H1 (cell line): ENCODE data around the gene ERO1B.

ENCODE experiments used
- CTCF ChIP-seq, 3 experiments: IDR thresholded peaks; 1 replicate in 2 of 3; 2 replicates in 1 of 3; pipeline versions ENCODE4 v1.5.1 to v1.6.1; 2011; ENCODE audit warnings: low read length in 3 of 3, mild to moderate bottlenecking in 3 of 3, inconsistent platforms in 2 of 3, low read depth in 1 of 3, moderate library complexity in 1 of 3; ENCODE audit not compliant: insufficient read depth in 1 of 3; ENCODE audit errors: control extremely low read depth in 1 of 3
- JUND ChIP-seq: IDR thresholded peaks from 2 replicates; pipeline ENCODE4 v1.6.1; 2011; ENCODE audit warnings: mild to moderate bottlenecking, improper control_type of control experiment, low read length
- NRF1 ChIP-seq: IDR thresholded peaks from 2 replicates; pipeline ENCODE4 v1.6.1; 2011; ENCODE audit warnings: mild to moderate bottlenecking, low read depth, low read length, improper control_type of control experiment
- POLR2A ChIP-seq, 2 experiments: IDR thresholded peaks; 1 replicate in 1 of 2; 2 replicates in 1 of 2; pipeline ENCODE4 v1.6.1; 2011; ENCODE audit warnings: low read depth in 2 of 2, low read length in 2 of 2, mild to moderate bottlenecking in 2 of 2; ENCODE audit errors: control extremely low read depth in 1 of 2
- RXRA ChIP-seq: IDR thresholded peaks from 2 replicates; pipeline ENCODE4 v1.6.1; 2011; ENCODE audit warnings: low read depth, mild to moderate bottlenecking, low read length, moderate library complexity; ENCODE audit not compliant: insufficient read depth

DNA sequence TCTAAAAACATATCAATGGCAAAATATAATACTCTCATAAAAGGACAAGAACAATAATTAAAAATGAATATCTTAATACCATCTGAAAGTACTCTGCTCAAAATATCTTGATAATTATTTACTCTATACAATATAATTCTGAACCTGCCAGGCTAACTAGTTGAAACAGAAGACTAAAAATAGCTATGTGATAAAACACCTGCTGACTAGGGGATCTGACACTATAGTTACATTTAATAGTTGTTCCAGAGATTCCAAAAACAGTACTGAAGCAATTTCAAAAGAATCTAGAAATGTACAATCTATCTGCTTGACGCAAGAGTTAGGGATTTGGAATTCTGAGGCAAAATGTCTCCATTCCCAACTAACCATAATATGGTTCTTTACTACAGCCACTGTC, 30.2 kb downstream of the ERO1B start:
- no peak for TF ChIP-seq JUND
- TF ChIP-seq CTCF (IDR thresholded peaks at IDR 0.05; ENCODE audit: control extremely low read depth in 1 of 3, insufficient read depth in 1 of 3, low read depth in 1 of 3, low read length in 3 of 3), result no peak
- TF ChIP-seq POLR2A (IDR thresholded peaks at IDR 0.05; ENCODE audit: control extremely low read depth in 1 of 2, low read depth in 2 of 2, low read length in 2 of 2), result no peak
- no peak for TF ChIP-seq NRF1
- TF ChIP-seq RXRA, result no peak
